Thymus (tissue), 11 donors: ENCODE results near the gene EMILIN2. TPM values are rescaled to one million over a fixed set of nuclear protein-coding genes. Genes with fewer than 3 reads are reported as not detected.
"Not testable (repeated sequence)": the region's sequence is repeated elsewhere in the genome, so short reads cannot be mapped to it uniquely, and the experiment has no call there.

Experiments used
- DNase-seq, 9 donors: peaks; one replicate each; pipeline ENCODE4 v3.0.0-alpha.2; 2013; ENCODE audit warnings: low spot score in 9 of 9, low read depth in 6 of 9, missing footprints in 1 of 9
- H3K27ac ChIP-seq, 2 donors: one replicate each; pipeline ENCODE4 v1.5.1; 2013; ENCODE audit warnings: control low read depth in 1 of 2, low read depth in 1 of 2, low read length in 1 of 2, mild to moderate bottlenecking in 1 of 2, moderate library complexity in 1 of 2
- H3K27me3 ChIP-seq, 2 donors: one replicate each; pipeline ENCODE4 v1.5.1; 2013; ENCODE audit warnings: low read length in 1 of 2; ENCODE audit not compliant: control insufficient read depth in 2 of 2, insufficient read depth in 1 of 2
- H3K36me3 ChIP-seq, 2 donors: one replicate each; pipeline ENCODE4 v1.5.1; 2013; ENCODE audit warnings: low read length in 1 of 2, mild to moderate bottlenecking in 1 of 2, moderate library complexity in 1 of 2; ENCODE audit not compliant: control insufficient read depth in 2 of 2, insufficient read depth in 2 of 2
- H3K4me1 ChIP-seq, 2 donors: one replicate each; pipeline ENCODE4 v1.5.1; 2013; ENCODE audit warnings: low read length in 2 of 2; ENCODE audit not compliant: control insufficient read depth in 2 of 2, insufficient read depth in 2 of 2
- H3K4me3 ChIP-seq, 2 donors: one replicate each; pipeline ENCODE4 v1.5.1; 2013; ENCODE audit warnings: low read length in 2 of 2, control low read depth in 1 of 2, mild to moderate bottlenecking in 1 of 2
- H3K9me3 ChIP-seq, 2 donors: one replicate each; pipeline ENCODE4 v1.5.1; 2013; ENCODE audit warnings: low read length in 1 of 2, mild to moderate bottlenecking in 1 of 2; ENCODE audit not compliant: control insufficient read depth in 2 of 2, insufficient read depth in 1 of 2
- WGBS: extraction: QIAGEN DNeasy Blood & Tissue Kit; methylation state at CpG from one replicate; pipeline ENCODE4 v1.1.7; 2013; 5-methylcytosine and 5-hydroxymethylcytosine counted together
- polyA plus RNA-seq: library from polyadenylated mRNA; stranded (reverse); fragments of 200-250 nt; gene quantifications from one replicate; pipeline ENCODE4 v1.2.3, GENCODE V29; 2013
- total RNA-seq: library from RNA; stranded (reverse); fragments of 120-200 nt; gene quantifications from one replicate; pipeline ENCODE4 v1.2.4, GENCODE V29; 2013
- donor health status: healthy.

EMILIN2 gene
- total and polyA plus RNA-seq, 2 donors, result 19.3 to 27.2 TPM

- peaks cover 0 to 12% of the 10 kb centered on the region in 2 donors for H3K4me1 ChIP-seq
- no peaks in the 10 kb centered on the region for H3K27me3 ChIP-seq
- H3K9me3 ChIP-seq, result no peaks in the 10 kb centered on the region
- 90% methylated on average over 18 of the region's 18 CpGs for WGBS
- H3K4me3 ChIP-seq, result no peak overlapping the region
- no peaks in the 10 kb centered on the region for H3K36me3 ChIP-seq
- H3K27ac ChIP-seq, result no peak overlapping the region
- no peak for DNase-seq
These were observed 10.8 kb downstream of the EMILIN2 start for GRCh38 chr18:2857491-2858131.

- not testable (repeated sequence) for H3K4me3 ChIP-seq, H3K4me1 ChIP-seq, H3K27ac ChIP-seq, DNase-seq, H3K27me3 ChIP-seq, H3K36me3 ChIP-seq, H3K9me3 ChIP-seq
These were observed 13.6 kb downstream of the EMILIN2 start for GRCh38 chr18:2860397-2860796.

- H3K27me3 ChIP-seq, H3K9me3 ChIP-seq: not testable (repeated sequence)
- 98% methylated on average over 1 of the region's 1 CpG for WGBS
These were observed 17.2 kb downstream of the EMILIN2 start for GRCh38 chr18:2863997-2864396.

GRCh38 chr18:2866465-2866864 is 19.7 kb downstream of the EMILIN2 start:
- 67% methylated on average over 2 of the region's 2 CpGs for WGBS
- not testable (repeated sequence) for H3K27ac ChIP-seq, H3K4me1 ChIP-seq, H3K4me3 ChIP-seq, H3K36me3 ChIP-seq, H3K9me3 ChIP-seq, DNase-seq, H3K27me3 ChIP-seq

More at GRCh38 chr18:2863997-2864396, 17.2 kb downstream of the EMILIN2 start:
- not testable (repeated sequence) for H3K27ac ChIP-seq, H3K4me3 ChIP-seq, H3K4me1 ChIP-seq, DNase-seq, H3K36me3 ChIP-seq

- no peaks in the 10 kb centered on the region for H3K27me3 ChIP-seq
- no peak overlapping the region for H3K4me3 ChIP-seq
- no peak for DNase-seq
- no peak overlapping the region for H3K27ac ChIP-seq
- no peaks in the 10 kb centered on the region for H3K36me3 ChIP-seq
- WGBS, result 94% methylated on average over 2 of the region's 2 CpGs
- H3K4me1 ChIP-seq, result no peaks in the 10 kb centered on the region
- H3K9me3 ChIP-seq, result peaks cover 0 to 7% of the 10 kb centered on the region in 2 donors
These were observed 22.4 kb downstream of the EMILIN2 start for GRCh38 chr18:2869207-2869606.

GRCh38 chr18:2871111-2871720 is 24.4 kb downstream of the EMILIN2 start:
- no peaks in the 10 kb centered on the region for H3K27me3 ChIP-seq
- H3K4me1 ChIP-seq, result peaks cover 0 to 10% of the 10 kb centered on the region in 2 donors
- no peak overlapping the region for H3K27ac ChIP-seq
- 95% methylated on average over 8 of the region's 8 CpGs for WGBS
- H3K4me3 ChIP-seq, result no peak overlapping the region
- H3K36me3 ChIP-seq, result no peaks in the 10 kb centered on the region
- no peak for DNase-seq
- H3K9me3 ChIP-seq, result no peaks in the 10 kb centered on the region

- Histone ChIP-seq H3K9me3 (no peaks in the 10 kb centered on the region), H3K4me1 (peaks cover 0 to 10% of the 10 kb centered on the region in 2 donors), H3K27ac (no peak overlapping the region), H3K27me3 (no peaks in the 10 kb centered on the region), H3K36me3 (no peaks in the 10 kb centered on the region), H3K4me3 (no peak overlapping the region)
- no peak for DNase-seq
- WGBS, result 96% methylated on average over 6 of the region's 6 CpGs
These were observed 25.3 kb downstream of the EMILIN2 start for GRCh38 chr18:2872095-2872494.

- peak overlapping the region in 1 of 2 donors; percentile 24 for H3K27ac ChIP-seq
- no peaks in the 10 kb centered on the region for H3K27me3 ChIP-seq
- H3K4me1 ChIP-seq, result peaks cover 0 to 10% of the 10 kb centered on the region in 2 donors
- H3K9me3 ChIP-seq, result no peaks in the 10 kb centered on the region
- H3K4me3 ChIP-seq, result no peak overlapping the region
- no peaks in the 10 kb centered on the region for H3K36me3 ChIP-seq
- WGBS, result 93% methylated on average over 7 of the region's 7 CpGs
- DNase-seq, result no peak
These were observed 28.0 kb downstream of the EMILIN2 start for GRCh38 chr18:2874765-2875164.

GRCh38 chr18:2878656-2879330 is 32.0 kb downstream of the EMILIN2 start:
- Histone ChIP-seq H3K27ac (no peak overlapping the region), H3K9me3 (peaks cover 0 to 3% of the 10 kb centered on the region in 2 donors), H3K27me3 (no peaks in the 10 kb centered on the region), H3K4me1 (peaks cover 6 to 44% of the 10 kb centered on the region in 2 donors), H3K4me3 (no peak overlapping the region), H3K36me3 (no peaks in the 10 kb centered on the region)
- 96% methylated on average over 15 of the region's 15 CpGs for WGBS
- DNase-seq, result no peak
